ENCODE measurements around the gene SPA17.
A peak's percentile ranks its signal among the peaks of the same experiment; 100 is the strongest.

Gene SPA17

DNA sequence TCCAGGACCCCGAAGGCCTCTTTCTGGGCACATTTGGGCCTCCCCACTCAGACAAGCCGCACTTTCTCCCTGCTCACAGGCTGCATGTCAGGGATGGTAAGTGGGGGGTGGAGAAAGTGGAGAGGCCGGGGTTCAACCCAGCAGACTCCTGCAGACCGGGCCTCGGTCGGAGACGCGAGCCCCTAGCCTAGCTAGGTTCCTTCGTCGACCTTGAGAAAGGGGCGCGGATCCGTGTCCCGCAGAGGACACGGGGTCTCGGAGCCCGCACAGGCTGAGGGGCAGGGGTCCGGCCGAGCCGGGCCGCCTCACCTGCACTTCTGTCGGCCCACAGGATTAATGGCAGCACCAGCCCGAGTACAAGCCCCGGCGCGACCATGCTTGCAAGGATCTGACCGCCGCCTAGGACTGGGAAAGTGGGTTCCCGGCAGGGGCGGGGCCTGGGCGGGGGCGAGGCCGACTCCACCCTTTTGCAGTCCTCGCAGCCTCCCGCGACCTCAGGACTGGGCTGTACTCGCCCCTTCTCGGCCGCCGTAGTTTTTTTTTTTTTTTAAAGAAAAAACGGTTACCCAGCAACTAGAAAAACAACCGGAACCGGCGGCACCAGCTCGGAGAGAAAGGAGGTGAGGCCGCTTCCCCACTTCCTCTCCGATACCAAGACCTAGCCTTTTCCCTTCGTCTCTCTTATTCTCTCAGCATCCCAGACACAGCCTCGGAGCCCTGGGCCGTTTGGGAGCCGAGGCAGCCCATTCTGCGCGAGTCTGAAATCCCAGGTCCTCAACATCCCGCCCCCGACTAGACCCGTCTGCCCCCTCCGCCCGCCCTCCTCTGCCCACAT, at the start of gene SPA17, which contains the start of gene SIAE:
TSS of gene SPA17 (plus strand) at position 572 of the 835 bp plus-strand sequence. CDS start 1,361 bp downstream, outside the sequence.
TSS of gene SIAE (minus strand) at position 407 of the 835 bp plus-strand sequence. CDS start at position 376, 31 bp downstream.
- DNase-seq: peak; percentile 90

DNA sequence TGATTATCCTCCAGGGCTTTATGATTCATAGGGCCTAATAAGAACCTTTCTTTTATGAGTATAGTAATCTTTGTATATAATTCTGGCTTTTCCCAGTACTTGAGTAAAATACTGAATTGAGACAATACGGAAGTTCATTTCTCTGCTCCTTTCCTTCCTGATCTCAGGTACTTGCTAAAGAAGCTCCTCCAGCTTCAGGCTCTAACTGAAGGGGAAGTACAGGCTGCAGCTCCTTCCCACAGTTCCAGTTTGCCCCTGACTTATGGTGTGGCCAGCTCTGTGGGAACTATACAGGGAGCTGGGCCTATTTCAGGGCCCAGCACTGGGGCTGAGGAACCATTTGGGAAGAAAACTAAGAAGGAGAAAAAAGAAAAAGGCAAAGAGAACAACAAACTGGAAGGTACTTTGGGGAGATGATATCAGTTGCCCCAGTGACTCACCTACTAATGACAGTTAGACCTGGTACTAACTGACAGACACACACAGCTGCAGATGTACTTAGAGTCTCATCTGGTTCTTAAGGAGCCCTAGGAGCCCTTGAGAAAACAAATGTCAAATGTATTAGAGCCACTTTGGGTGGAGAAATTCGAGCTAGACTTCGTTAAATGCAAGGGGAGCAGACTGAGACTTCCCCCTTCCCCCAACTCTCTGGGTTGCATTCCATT, 48.1 kb upstream of the SPA17 start:
- DNase-seq: no peak

DNA sequence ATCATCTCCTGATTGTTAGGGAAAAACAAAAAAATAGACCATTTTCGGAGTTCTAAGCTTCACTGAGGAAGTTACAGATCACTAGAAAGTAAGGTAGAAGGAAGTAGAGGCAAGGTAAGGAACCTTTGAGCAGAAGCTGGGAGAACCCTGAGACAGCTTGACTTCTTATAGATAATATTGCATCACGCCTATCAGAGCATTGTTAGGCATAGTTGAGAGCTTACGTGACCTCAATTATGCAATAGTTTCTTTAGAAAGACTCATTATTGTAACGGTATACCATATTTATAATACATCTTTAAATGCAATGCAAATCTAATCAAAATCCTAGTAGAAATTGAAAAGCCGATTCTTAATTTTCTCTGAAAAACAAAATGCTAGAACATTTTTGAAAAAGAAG, 46.2 kb upstream of the SPA17 start:
- no peak for DNase-seq

DNA sequence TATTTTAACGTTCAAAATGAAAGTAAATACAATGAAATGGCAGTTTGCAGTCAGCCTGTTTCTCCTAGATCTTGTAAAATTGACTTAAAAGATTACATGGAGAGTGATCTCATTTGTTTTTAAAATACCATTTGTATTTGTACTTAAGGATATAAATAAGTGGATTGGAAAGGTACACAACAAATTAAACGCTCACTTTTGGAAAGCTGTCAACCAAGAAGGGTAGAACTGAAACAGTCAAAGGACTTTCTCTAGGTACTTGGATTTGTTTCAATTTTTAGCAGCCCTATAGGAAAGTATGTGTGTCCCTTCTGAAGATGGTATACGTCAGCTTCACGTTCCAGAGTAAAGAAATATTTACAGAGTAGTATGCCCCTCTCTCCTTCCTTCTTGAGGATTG, 43.7 kb upstream of the SPA17 start:
- DNase-seq: no peak

DNA sequence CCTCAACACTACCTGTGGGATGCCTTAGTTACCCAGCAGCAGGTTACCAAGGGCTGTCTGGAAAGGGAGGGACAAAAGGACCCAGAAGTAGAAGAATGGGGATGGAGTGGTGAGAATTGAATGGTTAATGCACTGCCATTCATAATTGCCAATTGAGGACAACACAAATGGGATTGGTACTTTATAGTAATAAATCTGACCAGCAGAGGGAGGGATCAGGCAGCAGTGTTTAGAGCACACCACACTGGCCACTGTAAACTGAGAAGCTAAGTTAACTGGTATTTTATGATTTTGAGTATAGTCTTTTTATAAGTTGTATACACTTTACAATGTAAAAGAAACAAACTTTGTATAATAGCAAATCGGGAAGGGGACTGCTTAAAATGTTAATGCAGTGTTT, 40.3 kb upstream of the SPA17 start:
- DNase-seq: no peak

GRCh38 chr11:124635932-124636331, 37.8 kb upstream of the SPA17 start:
- DNase-seq: no peak

DNA sequence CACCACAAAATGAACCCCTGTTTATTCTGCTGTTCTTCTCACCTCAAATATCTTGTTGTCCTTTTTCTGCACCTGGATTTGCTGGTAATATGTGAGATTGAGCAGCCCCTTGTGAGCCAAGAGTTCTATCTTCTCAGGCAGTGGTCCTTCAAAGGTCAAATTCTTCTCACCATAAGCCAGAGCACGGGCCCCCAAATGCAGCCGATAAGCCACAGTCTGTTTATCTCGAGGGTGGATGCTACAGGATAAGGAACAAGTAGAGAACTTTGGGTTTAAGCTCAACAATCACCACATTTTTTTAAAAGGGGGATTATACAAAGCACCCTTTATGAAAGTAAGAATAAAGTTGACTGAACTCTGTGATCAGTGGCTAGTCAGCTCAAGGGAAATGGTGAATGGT, 35.2 kb upstream of the SPA17 start:
- DNase-seq: no peak

GRCh38 chr11:124639186-124639585, 34.5 kb upstream of the SPA17 start:
- DNase-seq: no peak

GRCh38 chr11:124640666-124641065, 33.0 kb upstream of the SPA17 start:
- DNase-seq: no peak

DNA sequence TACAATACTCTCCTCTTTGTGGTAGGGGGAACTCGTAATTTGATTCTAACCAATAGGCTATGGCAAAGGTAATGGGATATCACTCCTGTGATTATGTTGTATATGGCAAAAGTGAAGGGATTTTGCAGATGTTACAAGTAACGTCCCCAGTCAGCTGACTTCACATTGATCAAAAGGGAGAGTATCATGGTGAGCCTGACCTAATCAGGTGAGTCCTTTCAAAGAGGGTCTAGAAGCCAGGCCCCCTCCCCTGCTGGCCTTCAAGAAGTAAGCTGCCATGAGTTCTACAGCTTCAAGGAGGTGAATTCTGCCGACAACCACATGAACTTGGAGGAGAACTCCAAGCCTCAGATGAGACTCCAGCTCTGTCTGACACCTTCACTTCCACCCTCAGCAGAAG, 31.1 kb upstream of the SPA17 start:
- no peak for DNase-seq

DNA sequence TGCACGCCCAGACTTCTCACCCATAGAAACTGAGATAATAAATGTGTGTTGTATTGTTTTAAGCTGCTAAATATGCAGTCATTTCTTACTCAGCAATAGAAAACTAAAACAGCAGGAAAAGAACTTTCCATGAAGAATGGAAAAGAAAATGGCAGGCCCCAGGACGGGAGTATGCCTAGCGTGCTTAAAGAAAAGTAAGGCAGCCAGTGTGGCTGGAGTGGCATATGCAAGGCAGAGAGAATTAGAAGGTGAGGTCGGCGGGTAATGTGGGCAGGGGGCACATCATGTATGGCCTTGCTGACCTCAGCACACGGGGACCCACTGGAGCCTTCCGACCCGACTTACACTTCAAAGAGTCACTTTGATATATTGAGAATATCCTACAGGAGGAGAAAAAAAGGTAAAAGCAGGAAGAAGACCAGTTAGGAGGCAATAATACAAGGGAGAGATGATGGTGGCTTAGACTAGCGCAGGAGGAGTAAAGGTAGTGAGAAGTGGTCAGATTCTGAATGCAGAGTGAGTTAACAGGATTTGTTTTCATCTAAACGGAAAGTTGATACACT, 30.6 kb upstream of the SPA17 start:
- DNase-seq: no peak

- DNase-seq: no peak
Observed at GRCh38 chr11:124643605-124644425, 29.9 kb upstream of the SPA17 start.

DNA sequence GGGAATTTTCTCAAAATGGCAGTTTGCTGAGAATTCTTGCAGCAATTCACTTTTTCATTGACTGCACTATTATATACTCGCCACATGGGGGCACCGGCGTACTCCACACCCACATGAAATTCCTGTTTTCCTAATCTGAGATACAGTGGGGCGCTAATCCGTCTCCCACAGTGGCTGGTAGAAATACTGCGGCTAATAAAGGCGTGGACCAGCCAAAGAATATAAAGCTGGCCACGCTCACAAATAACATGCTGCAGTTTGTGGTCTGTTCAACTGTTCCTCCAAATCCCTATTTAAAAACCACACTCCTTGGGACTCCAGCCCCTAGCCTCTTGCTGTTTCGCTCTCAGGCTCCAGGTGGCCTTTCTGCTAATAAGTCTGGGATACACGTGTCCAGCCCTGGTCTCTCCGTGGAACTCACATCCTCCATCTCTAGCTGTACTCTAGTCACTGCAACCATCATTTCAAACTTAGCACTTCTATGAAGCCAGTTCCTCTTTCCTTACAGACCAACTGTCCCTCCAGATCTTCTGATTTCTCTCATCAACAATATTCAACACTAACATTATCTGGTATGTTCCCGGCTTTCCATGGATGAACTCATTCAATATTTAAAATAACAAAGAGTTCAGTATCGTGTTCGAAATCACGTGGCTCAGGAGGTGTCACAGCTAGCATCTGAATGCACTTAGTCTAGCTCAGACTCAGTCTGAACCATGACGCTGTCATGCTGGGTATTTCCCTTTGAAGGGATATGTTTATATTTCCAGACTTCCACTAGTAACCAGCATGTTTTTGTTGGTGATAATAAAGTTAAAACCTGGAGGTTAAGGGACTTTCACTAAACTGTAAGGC, 29.1 kb upstream of the SPA17 start:
- DNase-seq: peak; percentile 45

DNA sequence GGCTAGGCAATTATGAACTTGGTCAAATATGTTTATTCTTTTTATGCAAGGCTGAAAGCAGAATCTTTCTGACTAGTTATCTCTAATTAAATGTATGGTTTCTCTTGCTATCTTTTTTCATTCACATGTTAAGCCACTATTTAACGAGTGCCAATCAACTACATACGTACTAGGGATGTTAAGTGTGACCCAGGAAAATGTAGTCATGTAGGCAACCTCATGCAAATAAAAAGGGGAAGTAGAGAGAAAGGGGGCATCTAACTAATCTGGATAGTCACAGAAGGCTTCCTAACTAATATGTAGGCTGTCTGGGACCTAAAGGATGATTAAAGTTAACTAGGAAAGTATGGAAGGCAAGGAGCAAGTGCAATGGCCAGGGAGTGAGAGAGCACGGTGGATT, 27.6 kb upstream of the SPA17 start:
- no peak for DNase-seq

DNA sequence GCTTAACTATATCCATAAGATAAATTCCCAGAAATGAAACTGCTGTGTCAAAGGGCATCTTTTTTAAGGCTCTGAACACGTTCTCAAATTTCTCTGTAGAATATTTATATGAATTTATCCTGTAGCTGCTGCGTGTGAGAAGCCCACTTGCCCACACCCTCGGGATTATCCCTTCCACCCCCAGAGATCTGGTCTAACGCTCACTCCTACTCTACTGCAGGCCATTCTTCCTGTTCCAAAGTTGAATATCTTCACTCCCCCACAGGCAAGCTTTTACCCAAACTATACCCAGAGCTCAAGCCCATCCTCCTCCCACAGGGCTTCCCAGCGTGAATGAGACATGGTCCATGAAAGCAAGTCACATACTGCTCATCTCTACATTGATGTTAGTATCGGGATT, 25.1 kb upstream of the SPA17 start:
- no peak for DNase-seq

DNA sequence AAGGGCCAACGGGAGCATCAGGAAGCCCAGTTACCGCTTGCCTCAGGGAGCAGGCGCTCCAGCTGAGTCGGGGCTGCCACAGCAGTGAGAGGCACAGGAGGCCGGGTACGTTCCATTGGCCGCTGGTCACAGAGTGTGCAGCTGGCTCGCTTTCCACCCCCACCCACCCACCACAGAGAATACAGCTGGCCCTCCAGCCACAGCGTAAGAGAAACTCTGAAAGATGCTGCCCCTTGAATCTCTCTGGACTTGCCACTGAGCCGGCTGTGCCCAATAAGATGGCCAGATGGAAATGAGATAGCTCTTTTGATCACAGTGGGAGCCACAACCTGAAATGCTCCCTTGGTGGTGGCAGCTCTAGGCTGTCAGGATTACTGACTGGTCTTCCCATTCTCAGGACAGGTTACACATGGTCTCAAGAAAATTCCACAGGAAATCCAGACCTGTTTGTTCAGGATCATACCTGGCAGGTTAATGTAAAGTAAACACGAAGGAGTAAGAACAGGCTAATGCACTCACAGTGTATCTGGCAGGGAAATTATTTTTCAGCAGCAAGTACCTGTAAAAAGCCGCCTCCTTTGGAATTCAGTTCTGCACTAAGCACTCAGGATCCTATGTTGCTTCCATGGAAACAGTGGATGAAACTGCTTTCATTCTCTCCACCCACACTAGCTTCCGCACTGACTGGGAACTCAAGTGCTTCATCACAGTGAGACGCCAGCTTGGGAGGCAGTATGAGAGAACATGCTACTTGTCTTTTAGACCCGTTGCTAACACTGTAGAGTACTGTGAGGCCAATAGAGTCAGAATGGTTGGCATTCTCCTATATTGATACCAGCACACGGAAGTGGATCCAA, 16.7 kb upstream of the SPA17 start:
- peak; percentile 62 for DNase-seq

GRCh38 chr11:124657904-124658303, 15.8 kb upstream of the SPA17 start:
- DNase-seq: no peak

DNA sequence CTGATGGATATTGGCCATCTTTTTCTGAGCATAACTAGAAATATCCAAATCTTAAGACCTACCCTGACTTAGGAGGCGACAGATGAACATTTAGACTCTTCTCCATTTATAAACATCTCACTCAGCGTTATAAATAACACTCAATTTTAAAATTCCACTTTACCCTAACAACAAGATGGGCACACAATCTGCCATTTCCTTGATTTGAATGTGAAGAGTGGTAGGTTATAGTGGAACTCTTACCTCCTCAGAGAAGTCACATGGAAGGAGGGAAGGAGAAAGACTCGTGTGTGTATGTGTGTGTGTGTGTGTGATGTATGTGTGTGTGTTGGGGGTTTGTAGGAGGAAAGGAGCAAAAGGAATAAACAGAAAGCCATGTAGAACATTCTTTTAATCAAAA, 15.2 kb upstream of the SPA17 start:
- no peak for DNase-seq

- DNase-seq: no peak
Observed at GRCh38 chr11:124658986-124659385, 14.7 kb upstream of the SPA17 start.

DNA sequence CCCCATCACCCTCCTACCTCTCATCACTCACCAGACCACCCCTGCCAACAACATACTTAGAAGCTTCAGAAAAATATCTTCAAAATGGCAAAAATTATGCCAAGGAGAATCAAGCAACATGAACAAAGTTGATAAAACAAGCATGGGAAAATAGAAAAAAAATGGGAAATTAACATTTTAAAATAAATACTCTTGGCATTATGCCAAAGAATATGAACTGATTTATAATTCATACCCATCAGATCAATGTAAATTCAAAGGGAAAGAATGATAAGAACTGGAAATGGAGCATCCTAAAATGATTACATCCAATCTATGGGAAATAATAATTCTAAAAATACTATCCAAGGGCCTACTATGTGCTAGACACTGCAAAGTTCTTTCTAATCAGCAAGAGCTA, 12.2 kb upstream of the SPA17 start:
- DNase-seq: no peak

- DNase-seq: no peak
Observed at GRCh38 chr11:124662106-124662505, 11.6 kb upstream of the SPA17 start.

Measured in NCI-H1092 (cell line).